KMS-11 (cell line): ENCODE results near the gene ZNF526.

Experiments used
- H2AFZ ChIP-seq: fragments of 200-600 bp; sonication (generic); 2 replicates; pipeline ENCODE4 v1.6.1; 2016; ENCODE audit warnings: antibody characterized with exemption, mixed run types, low read depth
- H3K27ac ChIP-seq: fragments of 200-600 bp; sonication (generic); 2 replicates; pipeline ENCODE4 v1.6.1; 2016; ENCODE audit warnings: mild to moderate bottlenecking, mixed run types
- H3K27me3 ChIP-seq: fragments of 200-600 bp; sonication (generic); 2 replicates; pipeline ENCODE4 v1.6.1; 2017; ENCODE audit warnings: mild to moderate bottlenecking, low read depth, mixed run types, moderate library complexity; ENCODE audit not compliant: insufficient read depth
- H3K36me3 ChIP-seq: fragments of 200-600 bp; sonication (generic); 2 replicates; pipeline ENCODE4 v1.6.1; 2017; ENCODE audit warnings: mild to moderate bottlenecking, mixed run types; ENCODE audit not compliant: insufficient read depth
- H3K4me1 ChIP-seq: fragments of 200-600 bp; sonication (generic); 2 replicates; pipeline ENCODE4 v1.6.1; 2016; ENCODE audit warnings: mild to moderate bottlenecking, low read depth, mixed run types; ENCODE audit not compliant: poor library complexity, severe bottlenecking
- H3K4me2 ChIP-seq: fragments of 200-600 bp; sonication (generic); 2 replicates; pipeline ENCODE4 v1.7.0; 2016; ENCODE audit warnings: mild to moderate bottlenecking, mixed run types
- H3K4me3 ChIP-seq: fragments of 200-600 bp; sonication (generic); IDR thresholded peaks from 2 replicates; pipeline ENCODE4 v1.6.1; 2017; ENCODE audit warnings: low read depth, low read length, mixed read lengths; ENCODE audit not compliant: insufficient read depth
- H3K79me2 ChIP-seq: fragments of 200-600 bp; sonication (generic); 2 replicates; pipeline ENCODE4 v1.6.1; 2016; ENCODE audit warnings: low read depth, mixed run types; ENCODE audit not compliant: insufficient read depth
- H3K9ac ChIP-seq: fragments of 200-600 bp; sonication (generic); 2 replicates; pipeline ENCODE4 v1.6.1; 2016; ENCODE audit warnings: mild to moderate bottlenecking, mixed run types
- H4K20me1 ChIP-seq: fragments of 200-600 bp; sonication (generic); 2 replicates; pipeline ENCODE4 v1.6.1; 2016; ENCODE audit warnings: mild to moderate bottlenecking, mixed run types; ENCODE audit not compliant: insufficient read depth
- CTCF ChIP-seq: fragments of 200-600 bp; sonication (generic); conservative IDR thresholded peaks from 2 replicates; pipeline ENCODE4 v1.6.1; 2017; ENCODE audit warnings: low read depth, mild to moderate bottlenecking, antibody characterized with exemption, low read length, moderate library complexity, mixed read lengths

Gene ZNF526

GRCh38 chr19:42252365-42253244 lies 32.5 kb downstream of the ZNF526 start:
- H3K4me1 ChIP-seq, result peaks cover 8% of the 10 kb centered on the region
- no peak for TF ChIP-seq CTCF
- H4K20me1 ChIP-seq, result no peaks in the 10 kb centered on the region
- H3K79me2 ChIP-seq, result peaks cover 25% of the 10 kb centered on the region; the same call in 1 of the 2 replicates
- peaks cover 10% of the 10 kb centered on the region; the same call in 1 of the 2 replicates for H3K27me3 ChIP-seq
- no peaks in the 10 kb centered on the region for H3K36me3 ChIP-seq
- H3K9ac ChIP-seq, result peak overlapping the region; percentile 34; the same call in 1 of the 2 replicates
- H3K27ac ChIP-seq, result no peak overlapping the region
- no peak overlapping the region for H2AFZ ChIP-seq
- H3K4me3 ChIP-seq, result no peak overlapping the region
- H3K4me2 ChIP-seq, result peak overlapping the region; percentile 86; the same call in 1 of the 2 replicates

GRCh38 chr19:42253245-42254088 lies 33.4 kb downstream of the ZNF526 start:
- H3K4me2 ChIP-seq, result peak overlapping the region; percentile 86; the same call in 1 of the 2 replicates
- no peaks in the 10 kb centered on the region for H4K20me1 ChIP-seq
- H3K9ac ChIP-seq, result peak overlapping the region; percentile 89
- H3K79me2 ChIP-seq, result peaks cover 25% of the 10 kb centered on the region; the same call in 1 of the 2 replicates
- H3K4me3 ChIP-seq, result peak overlapping the region; percentile 21
- peaks cover 8% of the 10 kb centered on the region for H3K4me1 ChIP-seq
- H2AFZ ChIP-seq, result no peak overlapping the region; the same call in 1 of the 2 replicates
- TF ChIP-seq CTCF, result no peak
- H3K27me3 ChIP-seq, result peaks cover 10% of the 10 kb centered on the region; the same call in 1 of the 2 replicates
- no peaks in the 10 kb centered on the region for H3K36me3 ChIP-seq
- peak overlapping the region; percentile 77 for H3K27ac ChIP-seq

- peak overlapping the region; percentile 60 for H3K4me2 ChIP-seq
- peak overlapping the region; percentile 21 for H3K4me3 ChIP-seq
- no peaks in the 10 kb centered on the region for H4K20me1 ChIP-seq
- H3K79me2 ChIP-seq, result peaks cover 25% of the 10 kb centered on the region; the same call in 1 of the 2 replicates
- H3K27me3 ChIP-seq, result peaks cover 10% of the 10 kb centered on the region; the same call in 1 of the 2 replicates
- peaks cover 8% of the 10 kb centered on the region for H3K4me1 ChIP-seq
- H3K27ac ChIP-seq, result peak overlapping the region; percentile 77
- TF ChIP-seq CTCF, result 0 out of 2 replicates have a peak, but pooled peaks have one; percentile 0
- peak overlapping the region; percentile 89 for H3K9ac ChIP-seq
- H2AFZ ChIP-seq, result peak overlapping the region; percentile 35
- no peaks in the 10 kb centered on the region for H3K36me3 ChIP-seq
Observed at GRCh38 chr19:42254089-42254849, 34.2 kb downstream of the ZNF526 start.
